SK-N-SH (cell line): ENCODE results near the gene PRG3. TPM values are rescaled to one million over a fixed set of nuclear protein-coding genes. Genes with fewer than 3 reads are reported as not detected.

Experiments used
- CTCF ChIA-PET: fragments of 300-600, 350-600 bp; formaldehyde crosslinking; extraction: SDS; loops from one replicate; lab custom pipeline; 2021; lab: Yijun Ruan, JAX
- POLR2A ChIA-PET: fragments of 350-600 bp; sonication (Branson Sonifier 250); formaldehyde crosslinking; extraction: SDS; loops from one replicate; lab custom pipeline; 2020; ENCODE audit warnings: antibody characterized with exemption, inconsistent platforms; lab: Yijun Ruan, JAX
- DNase-seq: peaks from one replicate; pipeline ENCODE4 v3.0.0; 2012
- H2AFZ ChIP-seq: fragments of 200-600 bp; sonication (generic); 2 replicates; pipeline ENCODE4 v1.8.1; 2016; ENCODE audit warnings: antibody characterized with exemption, mild to moderate bottlenecking, low read depth
- H3F3A ChIP-seq: fragments of 200-600 bp; sonication (generic); replicated peaks from 2 replicates; pipeline ENCODE3; 2016; ENCODE audit warnings: antibody characterized with exemption, mild to moderate bottlenecking; ENCODE audit not compliant: insufficient read depth
- H3K27ac ChIP-seq, 2 experiments: fragments of 200-500 bp in 1 of 2; fragments of 200-600 bp in 1 of 2; sonication (Bioruptor generic) in 1 of 2; sonication (generic), shearing (Covaris generic) in 1 of 2; 2 replicates each; pipeline versions ENCODE4 v1.5.1 to v1.6.1; 2014 to 2016; ENCODE audit warnings: low read depth in 2 of 2, inconsistent platforms in 1 of 2, low read length in 1 of 2, mild to moderate bottlenecking in 1 of 2, mixed read lengths in 1 of 2
- H3K27me3 ChIP-seq: fragments of 200-600 bp; sonication (generic), shearing (Covaris generic); 2 replicates; pipeline ENCODE4 v1.6.1; 2016; ENCODE audit warnings: mixed run types; ENCODE audit not compliant: insufficient read depth
- H3K36me3 ChIP-seq, 2 experiments: fragments of 200-500 bp in 1 of 2; fragments of 200-600 bp in 1 of 2; sonication (Bioruptor generic) in 1 of 2; sonication (generic) in 1 of 2; replicated peaks in 1 of 2; 2 replicates each; pipeline versions ENCODE3 to v1.5.1; 2014 to 2016; ENCODE audit warnings: low read length in 1 of 2, mild to moderate bottlenecking in 1 of 2; ENCODE audit not compliant: insufficient read depth in 2 of 2, control insufficient read depth in 1 of 2
- H3K4me1 ChIP-seq, 2 experiments: fragments of 200-500 bp in 1 of 2; fragments of 200-600 bp in 1 of 2; sonication (Bioruptor generic) in 1 of 2; sonication (generic), shearing (Covaris generic) in 1 of 2; 2 replicates each; pipeline versions ENCODE4 v1.5.1 to v1.6.1; 2014 to 2016; ENCODE audit warnings: low read depth in 1 of 2, low read length in 1 of 2, mixed run types in 1 of 2; ENCODE audit not compliant: insufficient read depth in 2 of 2, control insufficient read depth in 1 of 2
- H3K4me2 ChIP-seq: fragments of 200-600 bp; sonication (generic), shearing (Covaris generic); 2 replicates; pipeline ENCODE4 v1.6.1; 2017; ENCODE audit warnings: mixed run types
- H3K4me3 ChIP-seq, 2 experiments: fragments of 200-500 bp in 1 of 2; fragments of 200-600 bp in 1 of 2; sonication (Bioruptor generic) in 1 of 2; sonication (generic), shearing (Covaris generic) in 1 of 2; 2 replicates each; pipeline versions ENCODE4 v1.5.1 to v1.8.1; 2014 to 2016; ENCODE audit warnings: low read depth in 2 of 2, inconsistent platforms in 1 of 2, low read length in 1 of 2, mild to moderate bottlenecking in 1 of 2, mixed read lengths in 1 of 2, moderate library complexity in 1 of 2
- H3K79me2 ChIP-seq: fragments of 200-600 bp; sonication (generic); 2 replicates; pipeline ENCODE4 v1.8.1; 2017; ENCODE audit warnings: mild to moderate bottlenecking; ENCODE audit not compliant: insufficient read depth
- H3K9ac ChIP-seq: fragments of 200-600 bp; sonication (generic); 2 replicates; pipeline ENCODE4 v1.6.1; 2017; ENCODE audit warnings: mixed run types
- H3K9me2 ChIP-seq: fragments of 200-600 bp; sonication (generic); 2 replicates; pipeline ENCODE4 v1.6.1; 2017; ENCODE audit warnings: mixed run types
- H3K9me3 ChIP-seq: fragments of 200-600 bp; sonication (generic); 2 replicates; pipeline ENCODE4 v1.6.1; 2017; ENCODE audit warnings: mixed run types, mild to moderate bottlenecking, moderate library complexity
- H4K20me1 ChIP-seq: fragments of 200-600 bp; sonication (generic); 2 replicates; pipeline ENCODE4 v1.6.1; 2017; ENCODE audit warnings: mild to moderate bottlenecking, mixed run types; ENCODE audit not compliant: insufficient read depth
- CHD2 ChIP-seq: fragments of 150-350 bp; IDR thresholded peaks from 2 replicates; pipeline ENCODE4 v1.6.1; 2018; ENCODE audit warnings: low read length; ENCODE audit not compliant: partially characterized antibody
- EP300 ChIP-seq, 2 experiments: IDR thresholded peaks; 2 replicates each; pipeline versions ENCODE4 v1.4.0 to v1.6.1; 2012; ENCODE audit warnings: borderline replicate concordance in 1 of 2, low read depth in 1 of 2, low read length in 1 of 2
- FOXJ3 ChIP-seq: sonication (generic); formaldehyde crosslinking; IDR thresholded peaks from 2 replicates; pipeline ENCODE4 v1.5.1; 2020; ENCODE audit warnings: mild to moderate bottlenecking, missing genetic modification reagents
- GABPA ChIP-seq: IDR thresholded peaks from 2 replicates; pipeline ENCODE4 v1.4.0; 2012; ENCODE audit warnings: low read depth, mild to moderate bottlenecking
- GATA2 ChIP-seq: sonication (generic); formaldehyde crosslinking; IDR thresholded peaks from 2 replicates; pipeline ENCODE4 v1.5.0; 2020; ENCODE audit warnings: mild to moderate bottlenecking, missing genetic modification reagents
- MEF2A ChIP-seq: IDR thresholded peaks from 2 replicates; pipeline ENCODE4 v1.4.0; 2012; ENCODE audit warnings: low read depth, borderline replicate concordance
- MXI1 ChIP-seq: IDR thresholded peaks from 2 replicates; pipeline ENCODE4 v1.6.1; 2012; ENCODE audit warnings: mild to moderate bottlenecking, low read depth, low read length, improper control_type of control experiment
- NFIC ChIP-seq: IDR thresholded peaks from 2 replicates; pipeline ENCODE4 v1.4.0; 2012; ENCODE audit warnings: borderline replicate concordance
- NRF1 ChIP-seq: IDR thresholded peaks from 2 replicates; pipeline ENCODE4 v1.6.1; 2012; ENCODE audit warnings: low read depth, mild to moderate bottlenecking, low read length
- POLR2AphosphoS5 ChIP-seq: IDR thresholded peaks from 2 replicates; pipeline ENCODE4 v1.6.1; 2012; ENCODE audit warnings: low read depth, low read length
- RAD21 ChIP-seq: IDR thresholded peaks from 2 replicates; pipeline ENCODE4 v1.6.1; 2012; ENCODE audit warnings: mild to moderate bottlenecking, low read length
- RCOR1 ChIP-seq: fragments of 150-350 bp; IDR thresholded peaks from 2 replicates; pipeline ENCODE4 v1.6.1; 2017; ENCODE audit warnings: antibody characterized with exemption, low read length
- RFX5 ChIP-seq: IDR thresholded peaks from 2 replicates; pipeline ENCODE4 v1.6.1; 2012; ENCODE audit warnings: mild to moderate bottlenecking, improper control_type of control experiment, low read length
- RXRA ChIP-seq: IDR thresholded peaks from 2 replicates; pipeline ENCODE4 v1.4.0; 2012; ENCODE audit warnings: low read depth, mild to moderate bottlenecking, borderline replicate concordance
- SIN3A ChIP-seq: IDR thresholded peaks from 2 replicates; pipeline ENCODE4 v1.6.1; 2012; ENCODE audit warnings: low read depth, mild to moderate bottlenecking, low read length, moderate library complexity, borderline replicate concordance
- SMC3 ChIP-seq: IDR thresholded peaks from 2 replicates; pipeline ENCODE4 v1.6.1; 2012; ENCODE audit warnings: low read depth, low read length, improper control_type of control experiment
- TAF1 ChIP-seq: IDR thresholded peaks from 2 replicates; pipeline ENCODE4 v1.6.1; 2012; ENCODE audit warnings: low read depth, mild to moderate bottlenecking, low read length, moderate library complexity, borderline replicate concordance
- TEAD4 ChIP-seq: IDR thresholded peaks from 2 replicates; pipeline ENCODE4 v1.4.0; 2012; ENCODE audit warnings: mild to moderate bottlenecking, borderline replicate concordance; ENCODE audit not compliant: insufficient read depth
- YY1 ChIP-seq: IDR thresholded peaks from 2 replicates; pipeline ENCODE4 v1.4.0; 2012; ENCODE audit warnings: low read depth, mild to moderate bottlenecking
- WGBS: methylation state at CpG from one replicate; pipeline ENCODE4 v1.1.6; 2017; ENCODE audit warnings: low lambda C conversion rate; 5-methylcytosine and 5-hydroxymethylcytosine counted together
- polyA plus RNA-seq, 3 experiments: library from polyadenylated mRNA; depleted of rRNA; stranded (reverse); fragments of >200 nt; gene quantifications; 2 replicates each; pipeline ENCODE4 v1.2.3, GENCODE V29; 2012
- TF ChIP-seq, protein P1 (sequence below): fragments of 200-600 bp; sonication (generic); IDR thresholded peaks from 2 replicates; pipeline ENCODE4 v1.6.1; 2017; ENCODE audit warnings: antibody characterized with exemption, mild to moderate bottlenecking, moderate library complexity
- TF ChIP-seq, protein P2 (sequence below): IDR thresholded peaks from 2 replicates; pipeline ENCODE4 v1.4.0; 2012; ENCODE audit warnings: low read depth, borderline replicate concordance
- TF ChIP-seq, protein P3 (sequence below): IDR thresholded peaks from 2 replicates; pipeline ENCODE4 v1.4.0; 2012; ENCODE audit warnings: low read depth, borderline replicate concordance
- TF ChIP-seq, protein P4 (sequence below): fragments of 150-350 bp; IDR thresholded peaks from 2 replicates; pipeline ENCODE4 v1.6.1; 2016; ENCODE audit warnings: mild to moderate bottlenecking, low read depth, low read length

Gene PRG3
- polyA plus RNA-seq, 1 of the 3 experiments (the other 2 are of a cell fraction) = not detected

DNA sequence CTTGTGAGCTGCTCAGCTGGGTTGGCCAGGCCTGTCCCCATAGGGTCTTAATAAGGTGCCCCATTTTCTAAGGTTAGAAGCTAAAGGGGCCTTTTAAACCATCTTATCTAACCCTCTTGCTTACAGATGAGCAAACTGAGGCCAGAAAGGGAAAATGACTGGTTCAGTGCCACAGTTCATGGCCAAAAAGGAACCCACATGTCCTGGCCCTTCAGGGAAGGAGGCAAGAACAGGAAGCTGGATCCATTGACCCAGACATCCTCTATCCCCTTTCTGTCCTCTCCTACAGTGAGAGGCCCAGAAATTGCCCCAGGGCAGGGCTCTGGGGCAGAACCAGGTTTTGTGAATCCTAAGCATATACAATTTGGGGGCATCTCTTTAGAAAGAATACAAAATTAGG, 10.0 kb downstream of the PRG3 start:
- Histone ChIP-seq H3K4me2 (no peak overlapping the region), H3K9me2 (no peaks in the 10 kb centered on the region), H2AFZ (no peak overlapping the region), H3K79me2 (no peaks in the 10 kb centered on the region), H3K9ac (no peak overlapping the region), H3K4me3 (no peak overlapping the region), H3K9me3 (no peaks in the 10 kb centered on the region), H3K4me1 (no peaks in the 10 kb centered on the region), H3F3A (no peaks in the 10 kb centered on the region), H3K36me3 (no peaks in the 10 kb centered on the region), H3K27me3 (no peaks in the 10 kb centered on the region), H4K20me1 (no peaks in the 10 kb centered on the region), H3K27ac (no peak overlapping the region)
- no peak for DNase-seq
- ChIA-PET CTCF (interaction anchor here (1.6 kb wide), 2 partner anchors 21 to 25 kb away, joined by 5 to 8 read pairs; no protein-coding TSS in a partner anchor), POLR2A (no interaction called here)
- TF ChIP-seq, protein P1, sequence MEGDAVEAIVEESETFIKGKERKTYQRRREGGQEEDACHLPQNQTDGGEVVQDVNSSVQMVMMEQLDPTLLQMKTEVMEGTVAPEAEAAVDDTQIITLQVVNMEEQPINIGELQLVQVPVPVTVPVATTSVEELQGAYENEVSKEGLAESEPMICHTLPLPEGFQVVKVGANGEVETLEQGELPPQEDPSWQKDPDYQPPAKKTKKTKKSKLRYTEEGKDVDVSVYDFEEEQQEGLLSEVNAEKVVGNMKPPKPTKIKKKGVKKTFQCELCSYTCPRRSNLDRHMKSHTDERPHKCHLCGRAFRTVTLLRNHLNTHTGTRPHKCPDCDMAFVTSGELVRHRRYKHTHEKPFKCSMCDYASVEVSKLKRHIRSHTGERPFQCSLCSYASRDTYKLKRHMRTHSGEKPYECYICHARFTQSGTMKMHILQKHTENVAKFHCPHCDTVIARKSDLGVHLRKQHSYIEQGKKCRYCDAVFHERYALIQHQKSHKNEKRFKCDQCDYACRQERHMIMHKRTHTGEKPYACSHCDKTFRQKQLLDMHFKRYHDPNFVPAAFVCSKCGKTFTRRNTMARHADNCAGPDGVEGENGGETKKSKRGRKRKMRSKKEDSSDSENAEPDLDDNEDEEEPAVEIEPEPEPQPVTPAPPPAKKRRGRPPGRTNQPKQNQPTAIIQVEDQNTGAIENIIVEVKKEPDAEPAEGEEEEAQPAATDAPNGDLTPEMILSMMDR = no peak
- TF ChIP-seq RFX5 (no peak), CHD2 (no peak), POLR2AphosphoS5 (no peak), EP300 (IDR thresholded peaks at IDR 0.05; ENCODE audit: borderline replicate concordance in 1 of 2, low read depth in 1 of 2, low read length in 1 of 2) (no peak), GATA2 (no peak), YY1 (no peak), FOXJ3 (no peak), RAD21 (no peak), SIN3A (no peak), GABPA (no peak), RCOR1 (no peak)

DNA sequence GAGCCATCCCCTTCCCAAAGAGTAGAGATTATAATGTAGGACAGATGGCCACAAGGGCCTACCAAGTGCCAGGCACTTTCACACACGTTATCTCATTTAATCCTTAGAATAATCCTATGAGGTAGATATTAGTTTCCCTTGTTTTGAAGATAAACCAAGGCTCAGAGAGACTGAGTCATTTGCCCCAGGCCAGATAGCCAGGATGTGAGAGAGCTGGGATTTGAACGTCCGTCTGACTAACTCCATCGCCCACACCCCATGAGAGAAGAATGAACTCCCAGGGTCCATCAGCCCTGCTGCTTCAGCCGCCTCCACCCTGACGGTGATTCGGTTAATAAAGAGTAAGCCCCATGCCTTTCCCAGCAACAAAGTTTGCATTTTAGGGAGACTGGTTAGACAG, 10.7 kb downstream of the PRG3 start:
- Histone ChIP-seq H3K9ac (no peak overlapping the region), H3K36me3 (no peaks in the 10 kb centered on the region), H2AFZ (no peak overlapping the region), H3K4me2 (no peak overlapping the region), H3K4me3 (no peak overlapping the region), H3K4me1 (no peaks in the 10 kb centered on the region), H3K27ac (no peak overlapping the region), H3K27me3 (no peaks in the 10 kb centered on the region), H3K79me2 (no peaks in the 10 kb centered on the region), H3F3A (no peaks in the 10 kb centered on the region), H3K9me3 (no peaks in the 10 kb centered on the region), H4K20me1 (no peaks in the 10 kb centered on the region), H3K9me2 (no peaks in the 10 kb centered on the region)
- WGBS = 81% methylated on average over 7 of the region's 7 CpGs
- ChIA-PET POLR2A (no interaction called here), CTCF (interaction anchor here (1.6 kb wide), 2 partner anchors 20 to 25 kb away, joined by 5 to 8 read pairs; no protein-coding TSS in a partner anchor)
- no peak for DNase-seq
- TF ChIP-seq NFIC (no peak), TAF1 (no peak), MEF2A (no peak), FOXJ3 (no peak), NRF1 (no peak), RCOR1 (no peak), MXI1 (no peak), TEAD4 (no peak), SMC3 (no peak), RXRA (no peak)
- TF ChIP-seq, protein P2, sequence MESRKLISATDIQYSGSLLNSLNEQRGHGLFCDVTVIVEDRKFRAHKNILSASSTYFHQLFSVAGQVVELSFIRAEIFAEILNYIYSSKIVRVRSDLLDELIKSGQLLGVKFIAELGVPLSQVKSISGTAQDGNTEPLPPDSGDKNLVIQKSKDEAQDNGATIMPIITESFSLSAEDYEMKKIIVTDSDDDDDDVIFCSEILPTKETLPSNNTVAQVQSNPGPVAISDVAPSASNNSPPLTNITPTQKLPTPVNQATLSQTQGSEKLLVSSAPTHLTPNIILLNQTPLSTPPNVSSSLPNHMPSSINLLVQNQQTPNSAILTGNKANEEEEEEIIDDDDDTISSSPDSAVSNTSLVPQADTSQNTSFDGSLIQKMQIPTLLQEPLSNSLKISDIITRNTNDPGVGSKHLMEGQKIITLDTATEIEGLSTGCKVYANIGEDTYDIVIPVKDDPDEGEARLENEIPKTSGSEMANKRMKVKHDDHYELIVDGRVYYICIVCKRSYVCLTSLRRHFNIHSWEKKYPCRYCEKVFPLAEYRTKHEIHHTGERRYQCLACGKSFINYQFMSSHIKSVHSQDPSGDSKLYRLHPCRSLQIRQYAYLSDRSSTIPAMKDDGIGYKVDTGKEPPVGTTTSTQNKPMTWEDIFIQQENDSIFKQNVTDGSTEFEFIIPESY = no peak
- TF ChIP-seq, protein P3, sequence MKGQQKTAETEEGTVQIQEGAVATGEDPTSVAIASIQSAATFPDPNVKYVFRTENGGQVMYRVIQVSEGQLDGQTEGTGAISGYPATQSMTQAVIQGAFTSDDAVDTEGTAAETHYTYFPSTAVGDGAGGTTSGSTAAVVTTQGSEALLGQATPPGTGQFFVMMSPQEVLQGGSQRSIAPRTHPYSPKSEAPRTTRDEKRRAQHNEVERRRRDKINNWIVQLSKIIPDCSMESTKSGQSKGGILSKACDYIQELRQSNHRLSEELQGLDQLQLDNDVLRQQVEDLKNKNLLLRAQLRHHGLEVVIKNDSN = no peak
- TF ChIP-seq, protein P4, sequence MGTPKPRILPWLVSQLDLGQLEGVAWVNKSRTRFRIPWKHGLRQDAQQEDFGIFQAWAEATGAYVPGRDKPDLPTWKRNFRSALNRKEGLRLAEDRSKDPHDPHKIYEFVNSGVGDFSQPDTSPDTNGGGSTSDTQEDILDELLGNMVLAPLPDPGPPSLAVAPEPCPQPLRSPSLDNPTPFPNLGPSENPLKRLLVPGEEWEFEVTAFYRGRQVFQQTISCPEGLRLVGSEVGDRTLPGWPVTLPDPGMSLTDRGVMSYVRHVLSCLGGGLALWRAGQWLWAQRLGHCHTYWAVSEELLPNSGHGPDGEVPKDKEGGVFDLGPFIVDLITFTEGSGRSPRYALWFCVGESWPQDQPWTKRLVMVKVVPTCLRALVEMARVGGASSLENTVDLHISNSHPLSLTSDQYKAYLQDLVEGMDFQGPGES = no peak
